HCT116 (cell line): ENCODE data around the gene TRIM24. TPM values are rescaled to one million over a fixed set of nuclear protein-coding genes. Genes with fewer than 3 reads are reported as not detected.

Experiments used
- ATAC-seq: fragments of 200-7000 bp; cut with Tn5 transposase; 2 replicates; pipeline ENCODE4 v1.9.1; 2020; ENCODE audit warnings: mild to moderate bottlenecking, moderate library complexity
- BruUV-seq: library from RNA; stranded (reverse); fragments of 400-500 nt; replicated peaks from 2 replicates; lab custom pipeline; 2021; lab: Mats Ljungman, UMichigan
- CTCF ChIA-PET: fragments of 300-600 bp; sonication (Branson Sonifier 250); formaldehyde crosslinking; loops from one replicate; lab custom pipeline; 2021; ENCODE audit warnings: antibody characterized with exemption; lab: Charles Lee
- POLR2A ChIA-PET: fragments of 300-600, 350-600 bp; sonication (Branson Sonifier 250); formaldehyde crosslinking; loops from one replicate; lab custom pipeline; 2021; ENCODE audit warnings: antibody characterized with exemption; lab: Charles Lee
- RAD21 ChIA-PET, 2 experiments: fragments of 300-600 bp; sonication (Branson Sonifier 250); formaldehyde crosslinking; loops; one replicate each; lab custom pipeline; 2023; ENCODE audit warnings: low total read pairs in 2 of 2; ENCODE audit not compliant: uncharacterized antibody in 2 of 2, unreplicated experiment in 2 of 2, low non-redundant PET in 1 of 2; lab: Charles Lee
- DNase-seq: peaks from one replicate; pipeline ENCODE4 v3.0.0-alpha.2; 2010; ENCODE audit warnings: low read depth, low spot score
- H2AFZ ChIP-seq: fragments of 200-600 bp; shearing (Covaris generic), sonication (generic); 2 replicates; pipeline ENCODE4 v1.6.1; 2017; ENCODE audit warnings: low read depth, mixed run types, mixed read lengths, antibody characterized with exemption, low read length; ENCODE audit not compliant: poor library complexity, severe bottlenecking
- H3K27ac ChIP-seq: 2 replicates; pipeline ENCODE4 v1.5.1; 2012; ENCODE audit warnings: low read depth, low read length
- H3K27me3 ChIP-seq: fragments of 200-600 bp; sonication (generic); 2 replicates; pipeline ENCODE4 v1.6.1; 2016; ENCODE audit warnings: mixed run types, low read length, mixed read lengths; ENCODE audit not compliant: insufficient read depth
- H3K36me3 ChIP-seq, 2 experiments: fragments of 200-500 bp in 1 of 2; fragments of 200-600 bp in 1 of 2; sonication (Bioruptor generic) in 1 of 2; sonication (generic) in 1 of 2; 2 replicates each; pipeline versions ENCODE4 v1.5.1 to v1.6.1; 2014 to 2016; ENCODE audit warnings: low read length in 2 of 2, inconsistent platforms in 1 of 2, mixed read lengths in 1 of 2, mixed run types in 1 of 2; ENCODE audit not compliant: insufficient read depth in 2 of 2, control insufficient read depth in 1 of 2
- H3K4me1 ChIP-seq, 2 experiments: fragments of 200-600 bp in 1 of 2; sonication (generic) in 1 of 2; 2 replicates each; pipeline versions ENCODE4 v1.5.1 to v1.6.1; 2012 to 2017; ENCODE audit warnings: low read length in 2 of 2, inconsistent platforms in 1 of 2, mild to moderate bottlenecking in 1 of 2, mixed read lengths in 1 of 2, mixed run types in 1 of 2, moderate library complexity in 1 of 2; ENCODE audit not compliant: insufficient read depth in 2 of 2, control insufficient read depth in 1 of 2
- H3K4me2 ChIP-seq: fragments of 200-600 bp; sonication (generic); 2 replicates; pipeline ENCODE4 v1.6.1; 2017; ENCODE audit warnings: mixed run types, low read length, mixed read lengths
- H3K4me3 ChIP-seq, 2 experiments: fragments of 200-600 bp in 1 of 2; sonication (generic) in 1 of 2; replicated peaks in 1 of 2; 2 replicates each; pipeline ENCODE4 v1.5.1; 2011 to 2016; ENCODE audit warnings: low read length in 2 of 2, control low read depth in 1 of 2, low read depth in 1 of 2, mild to moderate bottlenecking in 1 of 2, mixed read lengths in 1 of 2, mixed run types in 1 of 2
- H3K79me2 ChIP-seq: fragments of 200-600 bp; sonication (generic); 2 replicates; pipeline ENCODE4 v1.6.1; 2017; ENCODE audit warnings: mild to moderate bottlenecking, mixed run types, low read length, moderate library complexity, mixed read lengths; ENCODE audit not compliant: insufficient read depth
- H3K9ac ChIP-seq: fragments of 200-600 bp; sonication (generic); 2 replicates; pipeline ENCODE4 v1.6.1; 2016; ENCODE audit warnings: low read length, mixed read lengths
- H3K9me2 ChIP-seq: fragments of 200-600 bp; sonication (generic), shearing (Covaris generic); 2 replicates; pipeline ENCODE4 v1.6.1; 2017; ENCODE audit warnings: mixed run types, mild to moderate bottlenecking, moderate library complexity; ENCODE audit not compliant: insufficient read depth
- H3K9me3 ChIP-seq, 2 experiments: fragments of 200-500 bp in 1 of 2; fragments of 200-600 bp in 1 of 2; sonication (Bioruptor generic) in 1 of 2; sonication (generic) in 1 of 2; 2 replicates each; pipeline ENCODE4 v1.6.1; 2014 to 2017; ENCODE audit warnings: low read length in 2 of 2, mixed read lengths in 2 of 2, inconsistent platforms in 1 of 2, low read depth in 1 of 2, mild to moderate bottlenecking in 1 of 2, mixed run types in 1 of 2, moderate library complexity in 1 of 2; ENCODE audit not compliant: control insufficient read depth in 1 of 2, insufficient read depth in 1 of 2
- H4K20me1 ChIP-seq: fragments of 200-600 bp; sonication (generic), shearing (Covaris generic); 2 replicates; pipeline ENCODE4 v1.6.1; 2017; ENCODE audit warnings: mixed run types, mild to moderate bottlenecking, moderate library complexity; ENCODE audit not compliant: insufficient read depth
- ATF3 ChIP-seq: IDR thresholded peaks from 2 replicates; pipeline ENCODE4 v1.6.1; 2012
- CBX3 ChIP-seq: IDR thresholded peaks from 2 replicates; pipeline ENCODE4 v1.6.1; 2012; ENCODE audit warnings: low read depth
- CEBPB ChIP-seq: IDR thresholded peaks from 2 replicates; pipeline ENCODE4 v1.6.1; 2012; ENCODE audit warnings: low read depth
- CTCF ChIP-seq, 3 experiments: fragments of 200-600 bp in 1 of 3; sonication (generic) in 1 of 3; IDR thresholded peaks in 2 of 3; conservative IDR thresholded peaks in 1 of 3; 2 replicates each; pipeline ENCODE4 v1.5.1; 2012 to 2017; ENCODE audit warnings: low read depth in 2 of 3, low read length in 2 of 3, antibody characterized with exemption in 1 of 3, borderline replicate concordance in 1 of 3, control low read depth in 1 of 3, mild to moderate bottlenecking in 1 of 3, mixed read lengths in 1 of 3, mixed run types in 1 of 3, moderate library complexity in 1 of 3; ENCODE audit not compliant: insufficient read depth in 1 of 3
- EZH2 ChIP-seq: fragments of 200-600 bp; sonication (generic); IDR thresholded peaks from 2 replicates; pipeline ENCODE4 v1.6.1; 2017; ENCODE audit warnings: antibody characterized with exemption, mixed run types
- JUND ChIP-seq: IDR thresholded peaks from 2 replicates; pipeline ENCODE4 v1.6.1; 2012
- MAX ChIP-seq: IDR thresholded peaks from 2 replicates; pipeline ENCODE4 v1.6.1; 2012
- POLR2A ChIP-seq: IDR thresholded peaks from 2 replicates; pipeline ENCODE4 v1.7.0; 2011; ENCODE audit warnings: borderline replicate concordance; ENCODE audit not compliant: insufficient read depth, insufficient read length; ENCODE audit errors: extremely low read depth
- POLR2AphosphoS5 ChIP-seq: IDR thresholded peaks from 2 replicates; pipeline ENCODE4 v1.6.1; 2011; ENCODE audit warnings: mild to moderate bottlenecking, low read depth, low read length, moderate library complexity
- REST ChIP-seq: IDR thresholded peaks from 2 replicates; pipeline ENCODE4 v1.6.1; 2012; ENCODE audit warnings: low read depth
- SIN3A ChIP-seq: IDR thresholded peaks from 2 replicates; pipeline ENCODE4 v1.6.1; 2012; ENCODE audit warnings: low read depth
- SP1 ChIP-seq: IDR thresholded peaks from 2 replicates; pipeline ENCODE4 v1.6.1; 2012; ENCODE audit warnings: low read depth
- TCF7L2 ChIP-seq: IDR thresholded peaks from 2 replicates; pipeline ENCODE4 v1.7.0; 2011; ENCODE audit warnings: borderline replicate concordance, inconsistent platforms; ENCODE audit not compliant: insufficient read depth, insufficient read length; ENCODE audit errors: extremely low read depth
- YY1 ChIP-seq: IDR thresholded peaks from 2 replicates; pipeline ENCODE4 v1.6.1; 2011; ENCODE audit warnings: low read length, low read depth, moderate library complexity, mild to moderate bottlenecking; ENCODE audit not compliant: insufficient replicate concordance; ENCODE audit errors: extremely low read depth
- ZBTB33 ChIP-seq: IDR thresholded peaks from 2 replicates; pipeline ENCODE4 v1.6.1; 2011; ENCODE audit warnings: mild to moderate bottlenecking, low read length, moderate library complexity; ENCODE audit not compliant: insufficient replicate concordance; ENCODE audit errors: extremely low read depth
- ZNF274 ChIP-seq: fragments of 200-500 bp; sonication (Bioruptor generic); IDR thresholded peaks from 2 replicates; pipeline ENCODE4 v1.6.1; 2014; ENCODE audit warnings: mild to moderate bottlenecking, low read depth, low read length, inconsistent platforms
- intact Hi-C: fragments of 100-400 bp; cut with micrococcal nuclease; formaldehyde crosslinking; loops from 2 replicates; pipeline ENCODE4 v1.10.0; 2022
- total RNA-seq: library from RNA; stranded (reverse); gene quantifications from one replicate; pipeline ENCODE4 v1.2.1, GENCODE V29; 2021; ENCODE audit not compliant: unreplicated experiment

The TRIM24 gene
- total RNA-seq, 1 experiment from 2014 or later, result 12.8 TPM

GRCh38 chr7:138622841-138623240, 162.8 kb downstream of the TRIM24 start:
- CTCF ChIA-PET, result no interaction called here
- H3K36me3 ChIP-seq, result no peaks in the 10 kb centered on the region
- no peaks in the 10 kb centered on the region for H3K79me2 ChIP-seq
- POLR2A ChIA-PET, result no interaction called here
- no peaks in the 10 kb centered on the region for H3K4me1 ChIP-seq
- no peak overlapping the region for H3K4me3 ChIP-seq
- ATAC-seq, result no peak
- H3K9me3 ChIP-seq, result no peaks in the 10 kb centered on the region
- H3K9me2 ChIP-seq, result no peaks in the 10 kb centered on the region
- no peak overlapping the region for H3K9ac ChIP-seq
- TF ChIP-seq JUND (no peak), POLR2AphosphoS5 (no peak), TCF7L2 (no peak), POLR2A (no peak), SP1 (no peak), REST (no peak), CEBPB (no peak), CBX3 (no peak), ATF3 (no peak), MAX (no peak), EZH2 (no peak), SIN3A (no peak), ZBTB33 (no peak), CTCF (IDR thresholded peaks at IDR 0.05 in 2 of 3, conservative IDR thresholded peaks at IDR 0.05 in 1 of 3; ENCODE audit: borderline replicate concordance in 1 of 3, insufficient read depth in 1 of 3, low read depth in 2 of 3, low read length in 2 of 3) (no peak), YY1 (no peak), ZNF274 (no peak)
- TF ChIP-seq, all 23 proteins: peak for 0
- intact Hi-C loops, result no loop called here
- Histone ChIP-seq H3K27ac (no peak overlapping the region), H3K27me3 (no peaks in the 10 kb centered on the region), H2AFZ (no peak overlapping the region), H4K20me1 (no peaks in the 10 kb centered on the region), H3K4me2 (no peak overlapping the region)
- DNase-seq, result no peak
- BruUV-seq, result no TSS peak
- RAD21 ChIA-PET, result no interaction called here
